Limb (tissue), 2 donors: ENCODE data around the gene ZFP36L1.

ENCODE experiments used
- DNase-seq, 2 donors: peaks; one replicate each; pipeline ENCODE4 v3.0.0-alpha.2; 2016; ENCODE audit errors: extremely low spot score in 2 of 2

ZFP36L1 gene, protein sequence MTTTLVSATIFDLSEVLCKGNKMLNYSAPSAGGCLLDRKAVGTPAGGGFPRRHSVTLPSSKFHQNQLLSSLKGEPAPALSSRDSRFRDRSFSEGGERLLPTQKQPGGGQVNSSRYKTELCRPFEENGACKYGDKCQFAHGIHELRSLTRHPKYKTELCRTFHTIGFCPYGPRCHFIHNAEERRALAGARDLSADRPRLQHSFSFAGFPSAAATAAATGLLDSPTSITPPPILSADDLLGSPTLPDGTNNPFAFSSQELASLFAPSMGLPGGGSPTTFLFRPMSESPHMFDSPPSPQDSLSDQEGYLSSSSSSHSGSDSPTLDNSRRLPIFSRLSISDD

DNA sequence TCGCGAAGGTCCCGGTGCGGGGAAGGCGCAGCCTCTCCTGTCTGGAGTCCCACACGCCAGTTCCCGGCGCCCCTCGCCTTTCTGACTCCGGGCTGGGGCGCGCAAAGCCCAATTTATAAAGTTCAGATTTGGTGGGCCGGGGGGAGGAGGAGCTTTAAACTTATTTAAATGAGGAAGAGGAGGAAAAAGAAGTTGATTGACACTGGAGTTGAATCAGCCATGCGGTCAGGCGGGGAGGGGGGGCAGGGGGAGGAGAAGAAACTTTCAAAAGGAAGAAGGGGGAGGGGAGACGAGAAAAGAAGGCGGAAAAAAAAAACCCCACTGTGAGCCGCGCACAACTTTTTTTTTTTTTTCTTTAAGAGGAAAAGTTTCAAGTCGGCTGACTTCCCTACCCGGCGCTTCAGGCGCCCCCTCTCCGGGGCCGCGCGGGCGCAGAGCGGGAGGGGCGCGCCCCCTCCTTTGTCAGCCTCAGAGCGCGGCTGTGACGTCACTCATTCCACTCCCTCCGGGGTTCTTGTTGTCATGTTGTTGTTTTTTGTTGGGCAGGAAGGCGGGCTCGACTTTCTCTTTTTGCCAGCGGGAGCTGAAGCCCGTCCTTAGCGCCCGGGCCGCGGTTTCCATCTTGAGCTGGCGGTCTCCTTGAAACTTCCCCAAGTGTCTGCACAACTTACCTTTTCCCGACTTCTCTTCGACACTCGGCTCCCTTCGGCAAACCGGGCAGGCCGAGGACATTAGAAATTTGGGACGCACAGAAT, at the start of gene ZFP36L1:
Gene ZFP36L1, minus strand, starts transcription at position 89 of the 755 bp plus-strand sequence. CDS start 129 bp downstream, outside the sequence.
- peak; percentile 95 to 97 for DNase-seq

DNA sequence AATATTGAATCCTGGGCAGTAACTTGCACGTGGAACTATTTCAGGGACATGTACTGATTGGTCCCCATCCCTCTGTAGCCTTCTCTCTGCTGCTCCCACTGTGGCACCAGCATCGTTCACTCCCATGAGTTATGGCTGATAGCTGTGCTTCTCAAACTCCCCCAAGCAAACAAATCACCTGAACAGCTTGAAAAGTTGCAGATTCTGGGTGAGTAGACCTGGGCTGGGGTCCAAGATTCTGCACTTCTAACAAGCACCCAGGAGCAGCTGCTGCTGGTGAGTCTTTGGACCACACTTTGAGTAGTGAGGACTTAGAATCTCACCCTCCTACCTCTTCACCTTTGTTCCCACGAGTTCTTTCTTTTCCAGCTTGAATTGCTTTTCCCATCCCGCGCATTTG, 49.4 kb upstream of the ZFP36L1 start:
- no peak for DNase-seq

DNA sequence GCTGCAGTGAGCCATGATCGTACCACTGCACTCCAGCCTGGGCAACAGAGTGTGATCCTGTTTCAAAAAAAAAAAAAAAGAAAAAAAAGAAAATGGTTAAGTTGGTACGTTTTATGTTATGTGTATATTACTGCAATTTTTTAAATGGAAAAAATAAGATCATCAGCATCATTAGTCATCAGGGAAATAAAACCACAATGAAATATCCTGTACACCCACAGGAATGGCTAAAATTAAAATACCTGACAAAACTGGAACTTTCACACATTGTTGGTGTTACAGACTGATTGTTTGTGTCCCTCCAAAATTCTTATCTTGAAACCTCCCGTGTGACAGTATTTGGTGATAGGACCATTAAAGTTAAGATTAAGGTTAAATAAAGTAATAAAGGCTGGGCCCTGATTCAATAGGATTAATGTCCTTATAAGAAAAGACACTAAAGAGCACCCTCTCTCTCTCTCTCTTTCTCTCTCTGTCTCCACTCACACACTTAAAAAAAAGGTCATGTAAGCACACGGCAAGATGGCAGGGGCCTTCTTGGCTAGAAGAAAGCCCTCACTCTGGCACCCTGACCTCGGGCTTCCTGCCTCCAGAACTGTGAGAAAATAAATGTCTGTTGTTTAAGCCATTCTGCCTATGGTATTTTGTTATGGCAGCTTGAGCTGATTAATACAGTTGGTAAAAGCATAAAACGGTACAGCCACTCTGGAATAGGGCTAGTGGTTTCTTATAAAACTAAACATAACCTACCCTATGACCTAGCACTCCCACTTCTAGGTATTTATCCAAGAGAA, 48.3 kb upstream of the ZFP36L1 start:
- no peak for DNase-seq

DNA sequence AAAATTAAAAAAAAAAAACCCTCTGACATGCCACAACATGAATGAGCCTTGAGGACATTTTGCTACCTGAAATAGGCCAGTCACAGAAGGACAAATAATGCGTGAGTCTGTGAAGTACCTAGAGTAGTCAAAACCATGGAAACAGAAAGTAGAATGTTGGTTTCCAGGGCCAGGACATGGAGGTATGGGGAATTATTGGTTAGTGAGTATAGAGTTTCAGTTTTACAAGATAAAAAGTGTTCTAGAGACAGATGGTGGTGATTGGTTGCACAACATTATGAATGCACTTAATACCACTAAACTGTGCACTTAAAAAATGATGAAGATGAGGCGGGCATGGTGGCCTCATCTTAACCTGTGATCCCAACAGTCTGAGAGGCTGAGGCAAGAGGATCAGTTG, 47.6 kb upstream of the ZFP36L1 start:
- DNase-seq: no peak

DNA sequence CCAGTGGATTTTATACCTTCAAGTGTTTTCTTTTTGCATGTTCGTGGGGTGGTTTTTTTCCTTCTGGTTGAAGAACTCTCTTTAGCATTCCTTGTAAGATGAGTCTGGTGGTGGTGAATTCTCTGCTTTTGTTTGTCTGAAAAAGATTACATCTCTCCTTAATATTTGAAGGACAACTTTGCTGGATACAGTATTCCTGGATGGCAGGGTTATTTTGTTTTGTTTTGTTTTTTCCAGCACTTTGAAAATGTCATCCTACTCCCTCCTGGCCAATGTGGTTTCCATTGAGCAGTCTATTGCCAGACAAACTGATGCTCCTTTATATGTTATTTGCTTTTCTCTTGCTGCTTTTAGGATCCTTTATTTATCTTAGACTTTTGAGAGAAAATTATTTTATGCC, 43.2 kb upstream of the ZFP36L1 start:
- no peak for DNase-seq

DNA sequence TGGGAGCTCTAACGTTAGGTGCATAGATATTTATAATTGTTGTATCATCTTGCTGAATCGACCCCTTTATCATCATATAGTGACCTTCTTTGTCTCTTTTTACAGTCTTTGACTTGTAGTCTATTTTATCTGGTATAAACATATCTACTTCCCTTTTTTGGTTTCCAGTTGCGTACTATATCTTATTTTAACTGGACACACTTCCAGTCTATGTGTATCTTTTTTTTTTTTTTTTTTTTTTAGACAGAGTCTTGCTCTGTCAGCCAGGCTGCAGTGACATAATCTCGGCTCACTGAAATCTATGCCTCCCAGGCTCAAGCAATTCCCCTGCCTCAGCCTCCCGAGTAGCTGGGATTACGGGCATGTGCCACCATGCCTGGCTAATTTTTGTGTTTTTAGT, 41.9 kb upstream of the ZFP36L1 start:
- no peak for DNase-seq

DNA sequence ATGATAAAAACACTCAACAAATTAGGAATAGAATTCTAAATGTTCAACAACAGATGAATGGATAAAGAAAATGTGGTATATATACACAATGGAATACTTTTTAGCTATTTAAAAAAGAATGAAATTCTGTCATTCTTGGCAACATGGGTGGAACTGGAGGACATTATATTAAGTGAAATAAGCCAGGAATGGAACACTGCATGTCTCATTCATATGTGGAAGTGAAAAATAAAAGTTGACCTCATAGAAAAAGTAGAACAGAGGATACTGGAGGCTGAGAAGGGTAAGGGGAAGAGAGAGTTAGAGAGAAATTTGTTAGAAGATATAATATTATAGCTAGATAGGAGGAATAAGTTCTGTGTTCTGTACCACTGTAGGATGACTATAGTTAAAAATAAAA, 35.8 kb upstream of the ZFP36L1 start:
- no peak for DNase-seq

DNA sequence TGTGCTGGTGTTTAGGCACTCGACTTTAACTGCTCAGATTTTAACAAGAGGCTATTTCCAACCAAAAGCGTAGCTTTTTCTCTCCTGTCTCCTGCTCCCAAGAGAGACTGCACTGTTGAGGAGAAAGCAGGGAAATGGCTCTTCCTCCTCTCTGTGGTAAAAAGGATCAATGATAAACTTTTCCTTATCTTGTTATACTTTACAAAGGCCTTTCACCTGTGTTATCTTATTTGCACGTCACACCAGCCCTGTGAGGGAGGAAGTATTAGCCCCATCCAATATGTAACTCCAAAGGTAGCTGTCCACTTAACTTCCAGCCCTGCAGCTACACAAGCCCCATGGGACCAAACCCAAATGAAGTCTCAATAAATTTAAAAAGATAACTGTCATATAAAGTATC, 32.9 kb upstream of the ZFP36L1 start:
- no peak for DNase-seq

DNA sequence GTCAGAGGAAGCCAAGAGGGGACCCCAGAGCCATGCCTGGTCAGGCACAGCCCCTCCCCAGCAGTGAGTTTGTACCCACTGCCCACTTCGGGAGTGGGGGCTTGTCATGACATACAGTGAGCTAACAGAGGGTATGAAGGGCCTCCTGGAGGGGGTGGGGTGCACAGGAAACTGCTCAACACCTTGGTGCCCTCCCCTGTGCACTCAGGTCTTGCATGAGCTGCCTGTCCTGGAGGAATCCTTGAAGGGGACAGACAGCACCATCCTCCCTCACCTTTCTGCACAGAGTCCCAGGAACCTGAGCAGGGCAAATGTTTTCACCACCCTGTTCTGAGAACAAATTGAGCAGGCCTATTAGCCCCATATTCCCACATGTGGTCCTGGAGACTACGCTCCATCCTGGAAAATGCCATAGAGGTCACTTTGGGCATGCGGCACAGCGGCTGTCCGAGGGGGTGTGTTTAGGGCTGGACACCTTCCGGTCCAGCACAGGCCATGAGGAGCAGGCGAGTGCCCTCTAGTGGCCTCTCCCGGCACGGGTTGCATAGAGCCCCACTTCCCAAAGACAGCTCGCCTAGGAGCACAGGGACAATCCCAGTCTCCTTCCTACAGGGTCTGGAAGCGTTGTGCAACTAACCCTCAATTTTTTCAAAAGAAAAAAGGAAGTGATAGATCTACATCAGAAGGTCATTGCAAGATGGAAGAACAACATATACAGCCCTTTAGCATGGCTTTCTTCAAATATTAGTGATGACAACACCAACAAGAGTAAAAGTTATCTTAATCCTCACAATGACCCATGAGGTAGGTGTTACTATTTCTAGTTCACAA, 31.9 kb upstream of the ZFP36L1 start:
- DNase-seq: peak in 1 of 2 donors; percentile 82

DNA sequence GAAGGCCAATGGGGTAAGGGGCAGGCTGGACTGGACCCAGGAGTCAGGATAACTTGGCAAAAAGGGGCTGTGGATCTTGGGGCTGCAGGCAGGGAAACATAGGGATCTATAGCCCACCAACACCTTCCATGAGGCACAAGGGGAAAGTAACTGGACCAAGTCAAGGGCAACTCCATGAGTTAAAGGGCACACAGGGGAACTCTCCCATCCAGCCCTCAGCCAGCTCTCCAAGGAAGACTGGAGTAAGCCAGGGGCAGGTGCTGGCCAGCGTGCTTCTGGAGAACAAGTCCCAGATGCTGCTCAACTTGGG, 31.3 kb upstream of the ZFP36L1 start:
- no peak for DNase-seq

DNA sequence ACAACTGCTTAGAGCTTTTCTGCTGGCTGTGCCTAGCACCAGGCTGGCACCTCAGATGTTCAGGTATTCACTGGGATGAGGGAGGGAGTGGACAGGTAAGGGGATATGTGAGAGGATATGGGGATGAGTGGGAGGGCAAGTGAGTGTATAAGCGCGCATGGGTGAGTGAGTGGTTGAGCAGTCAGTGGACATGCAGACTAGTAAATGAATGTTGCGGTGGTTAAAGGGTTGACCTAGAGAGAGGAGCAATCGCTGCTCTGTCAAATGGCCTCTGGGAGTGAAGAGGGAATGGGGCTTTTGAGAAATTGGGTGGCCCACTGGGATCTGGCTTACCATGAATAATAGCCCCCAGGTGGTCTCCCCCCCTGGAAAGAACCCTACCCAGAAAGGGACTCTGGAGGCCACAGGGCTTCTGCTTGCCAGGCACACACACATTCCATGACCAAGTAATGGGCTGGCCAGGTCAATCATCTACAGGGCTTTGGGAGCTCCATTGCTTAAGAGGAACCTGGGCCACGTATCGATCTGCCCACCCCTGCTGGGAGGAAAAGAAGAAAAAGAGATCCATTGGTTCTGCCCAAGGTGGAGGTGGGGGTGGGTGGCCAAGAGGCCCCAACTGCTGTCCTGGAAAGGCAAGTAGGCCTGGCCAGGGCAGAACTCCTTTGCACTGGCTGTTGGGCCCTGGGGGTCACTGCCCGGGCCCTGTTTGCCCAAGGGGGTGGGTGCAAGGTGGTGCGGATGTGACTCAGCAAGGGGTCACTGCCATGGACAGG, 30.8 kb upstream of the ZFP36L1 start:
- DNase-seq: no peak

DNA sequence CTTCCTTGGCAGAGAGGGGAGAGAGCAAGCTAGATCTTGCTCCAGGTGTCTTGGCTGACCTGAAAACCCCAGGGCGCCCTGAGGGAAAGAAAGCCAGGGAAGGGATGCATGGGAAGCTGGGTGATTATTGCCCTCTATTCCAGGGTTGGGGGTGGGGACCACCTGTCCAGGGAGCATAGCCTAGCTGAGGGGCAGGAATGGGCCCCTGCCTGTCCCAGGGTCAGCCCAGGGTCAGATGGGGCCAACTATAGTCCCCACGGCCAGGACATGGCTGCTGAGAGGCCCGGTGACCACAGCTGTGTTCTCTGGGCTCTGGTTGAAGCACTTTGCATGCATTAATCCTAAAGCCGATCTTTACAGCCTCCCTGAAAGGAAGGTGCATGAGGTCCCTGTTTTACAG, 30.1 kb upstream of the ZFP36L1 start:
- DNase-seq: no peak

DNA sequence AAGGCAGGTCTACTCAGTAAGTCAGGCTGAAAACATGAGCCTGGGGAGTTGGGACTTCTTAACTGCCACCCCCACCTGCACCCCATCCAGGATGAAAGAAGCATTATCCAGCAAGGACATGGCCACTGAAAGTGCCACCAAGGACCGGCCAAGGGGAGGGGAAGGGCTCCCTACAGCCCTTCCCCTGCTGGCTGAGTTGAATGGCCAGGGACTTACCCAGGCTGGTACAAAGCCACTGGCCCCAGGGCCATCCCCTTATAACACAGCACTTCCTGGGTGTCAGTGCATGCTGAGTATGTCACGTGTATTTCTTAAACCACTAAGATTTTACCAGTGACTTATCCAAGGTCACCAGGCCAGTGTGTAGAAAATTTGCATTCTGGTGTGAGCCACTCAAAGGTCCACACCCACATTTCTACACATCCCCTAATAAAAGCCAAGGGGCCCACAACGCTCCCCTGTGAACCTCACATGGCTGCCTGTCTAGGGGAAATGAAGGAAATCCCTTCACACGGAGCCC, 29.3 kb upstream of the ZFP36L1 start:
- DNase-seq: no peak

DNA sequence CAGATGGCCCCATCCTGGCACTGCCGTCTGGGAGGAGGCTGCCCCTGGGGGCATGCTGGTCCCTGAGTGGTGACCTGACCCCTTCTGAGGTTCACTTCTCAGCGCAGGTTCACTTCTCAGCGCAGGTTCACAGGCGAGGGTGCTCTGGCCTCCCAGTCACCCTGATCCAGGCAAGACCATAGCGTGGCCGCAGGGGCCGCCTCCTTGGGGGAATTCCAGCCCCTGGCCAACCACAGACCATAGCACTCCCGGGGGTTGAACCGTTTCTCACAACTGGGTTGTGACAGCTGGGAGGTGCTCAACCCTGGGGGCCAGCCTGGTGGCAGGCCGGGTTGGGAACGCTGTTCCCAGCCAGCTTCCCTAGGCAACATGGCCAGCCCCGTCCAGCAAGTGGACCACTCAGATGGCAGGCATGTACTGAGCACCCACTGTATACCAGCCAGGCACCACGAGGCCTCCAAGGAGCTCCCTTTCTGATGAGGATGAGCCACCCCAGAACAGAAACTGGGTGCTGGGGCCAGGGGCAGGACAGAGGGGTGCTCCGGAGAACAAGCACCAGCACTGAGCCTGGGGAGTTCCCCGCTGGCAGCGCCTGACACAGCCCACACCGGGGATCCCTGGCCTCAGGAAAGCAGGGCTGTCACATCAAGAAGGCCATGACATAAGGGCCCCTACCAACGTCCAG, 28.3 kb upstream of the ZFP36L1 start:
- no peak for DNase-seq

DNA sequence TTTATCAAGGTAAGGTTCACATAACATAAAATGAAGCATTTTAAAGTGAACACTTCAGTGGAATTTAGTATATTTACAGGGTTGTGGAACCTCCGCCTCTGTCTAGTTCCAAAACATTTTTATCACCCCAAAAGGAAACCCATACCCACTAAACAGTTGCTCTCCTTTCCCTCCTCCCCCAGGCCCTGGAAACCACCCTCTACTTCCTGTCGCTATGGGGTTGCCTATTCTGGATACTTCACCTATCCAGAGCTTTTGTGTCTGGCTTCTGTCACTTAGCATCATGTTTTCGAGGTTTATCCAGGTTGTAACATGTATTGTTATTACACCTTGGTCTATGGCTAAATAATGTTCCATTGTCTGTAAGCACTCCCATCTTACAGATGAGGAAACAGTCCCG, 27.7 kb upstream of the ZFP36L1 start:
- no peak for DNase-seq

DNA sequence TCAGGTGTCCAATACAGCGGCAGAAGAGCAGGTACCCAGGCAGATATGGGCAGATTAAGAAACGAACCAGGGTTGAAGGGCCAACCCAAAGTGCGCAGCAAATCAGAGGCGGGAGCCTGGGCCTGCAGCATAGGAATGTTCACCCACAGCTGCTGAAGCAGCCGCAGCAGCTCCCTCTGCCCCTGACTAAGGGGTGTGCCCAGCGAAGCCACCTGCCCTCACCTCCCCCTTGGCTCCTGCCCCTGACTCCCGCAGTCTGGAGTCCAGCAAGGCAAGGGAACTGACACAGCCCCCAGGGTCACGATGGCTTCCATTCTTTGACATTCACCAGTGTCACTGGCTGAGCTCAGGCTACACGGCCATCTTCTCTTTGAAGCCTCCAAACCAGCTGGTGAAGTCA, 27.3 kb upstream of the ZFP36L1 start:
- no peak for DNase-seq

DNA sequence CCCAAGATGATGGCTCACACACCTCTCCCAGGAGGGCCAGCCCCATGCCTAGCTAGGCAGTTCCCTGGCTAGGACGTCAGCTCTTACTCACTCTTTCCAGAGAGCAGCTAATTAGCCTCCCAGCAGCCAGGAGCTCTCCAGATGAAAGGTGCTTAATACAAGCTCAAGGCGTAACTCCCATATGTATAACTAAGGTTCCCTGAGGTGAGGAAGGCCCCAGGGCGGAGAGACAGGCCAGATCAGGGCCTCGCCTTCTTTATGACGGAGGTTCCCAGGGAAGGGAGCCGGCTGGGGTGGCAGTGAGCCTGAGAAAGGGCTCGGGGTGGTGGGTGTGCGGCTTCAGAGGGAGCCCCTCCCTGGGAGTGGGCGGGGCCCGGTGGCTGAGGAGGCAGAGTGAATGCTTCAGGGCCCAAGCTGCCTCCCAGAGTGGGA, 26.4 kb upstream of the ZFP36L1 start:
- no peak for DNase-seq

DNA sequence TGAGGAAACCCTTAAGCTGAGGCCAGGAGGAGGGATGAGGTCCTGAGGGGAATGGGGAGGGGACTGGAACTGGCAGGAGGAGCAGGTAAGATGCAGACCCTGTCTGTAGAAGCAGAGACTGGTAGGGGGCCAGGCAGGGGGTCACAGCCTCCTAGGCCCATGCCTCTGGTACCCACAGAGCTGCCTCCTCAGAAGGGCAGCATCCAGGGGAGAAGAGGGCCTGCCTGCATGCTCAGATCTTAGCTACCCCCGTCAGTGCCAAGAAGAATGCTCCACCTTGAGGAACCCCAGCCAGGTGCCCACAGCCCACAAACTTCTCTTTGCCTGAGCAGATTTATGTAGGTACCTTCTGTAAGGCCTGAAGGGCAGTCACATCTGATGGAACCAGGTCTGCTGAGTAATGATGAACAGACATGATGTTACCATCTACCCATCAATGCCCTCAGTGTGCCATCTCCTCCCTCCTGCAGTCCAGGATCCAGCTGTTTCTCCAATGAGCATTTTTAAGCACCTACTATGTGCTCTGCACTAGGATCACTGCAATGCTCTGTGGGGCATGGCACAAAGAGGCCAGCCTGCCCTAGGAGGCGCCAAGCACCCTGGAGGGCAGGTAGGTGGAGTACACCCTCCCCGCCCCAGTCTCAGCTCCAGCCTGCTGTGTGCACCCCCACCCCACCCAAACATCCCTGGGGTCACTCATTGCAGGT, 24.8 kb upstream of the ZFP36L1 start:
- no peak for DNase-seq

DNA sequence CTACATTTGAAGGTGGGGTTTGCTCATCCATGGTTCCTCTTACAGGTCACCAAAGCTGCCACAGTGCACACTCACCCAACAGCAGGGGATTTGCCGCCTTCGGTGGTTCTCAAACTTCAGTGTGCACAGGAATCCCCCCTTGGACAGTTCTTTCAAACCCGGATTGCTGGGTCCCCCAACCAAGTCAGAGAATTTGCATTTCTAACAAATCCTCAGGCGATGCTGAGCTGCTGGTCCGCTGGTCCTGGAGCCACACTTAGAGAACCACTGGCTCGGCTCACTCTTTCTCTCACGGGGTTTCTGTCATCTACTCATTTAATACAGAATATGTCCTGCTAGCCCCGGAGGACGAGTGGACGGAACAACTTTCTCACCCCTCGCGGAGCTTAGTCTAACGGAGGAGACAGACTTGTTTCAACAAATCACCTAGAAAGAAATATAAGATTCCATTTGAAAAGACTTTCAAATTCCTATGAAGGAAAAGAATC, 24.1 kb upstream of the ZFP36L1 start:
- no peak for DNase-seq
